H9 (cell line): ENCODE results near the gene LARGE1. TPM values are rescaled to one million over a fixed set of nuclear protein-coding genes. Genes with fewer than 3 reads are reported as not detected.
A peak's percentile ranks its signal among the peaks of the same experiment; 100 is the strongest.

Experiments
- DNase-seq: peaks from one replicate; pipeline ENCODE4 v3.0.0-alpha.2; 2017
- H2AFZ ChIP-seq: one replicate; pipeline ENCODE4 v1.6.1; 2013; ENCODE audit warnings: mild to moderate bottlenecking, low read length, control low read depth, moderate library complexity
- H2AK5ac ChIP-seq: 2 replicates; pipeline ENCODE4 v1.6.1; 2013; ENCODE audit warnings: low read length, control low read depth, mixed read lengths; ENCODE audit not compliant: insufficient read length
- H2BK120ac ChIP-seq: one replicate; pipeline ENCODE4 v1.6.1; 2013; ENCODE audit warnings: low read depth, mild to moderate bottlenecking, low read length, control low read depth, inconsistent platforms; ENCODE audit not compliant: poor library complexity, severe bottlenecking
- H2BK12ac ChIP-seq: 2 replicates; pipeline ENCODE4 v1.6.1; 2013; ENCODE audit warnings: low read length, control low read depth, mixed read lengths, low read depth; ENCODE audit not compliant: insufficient read length
- H2BK15ac ChIP-seq: 2 replicates; pipeline ENCODE4 v1.6.1; 2013; ENCODE audit warnings: low read depth, low read length, control low read depth
- H2BK20ac ChIP-seq: one replicate; pipeline ENCODE4 v1.6.1; 2013; ENCODE audit warnings: low read depth, mild to moderate bottlenecking, low read length, control low read depth, inconsistent platforms; ENCODE audit not compliant: poor library complexity, severe bottlenecking
- H2BK5ac ChIP-seq: 2 replicates; pipeline ENCODE4 v1.6.1; 2013; ENCODE audit warnings: low read length, control low read depth, mixed read lengths; ENCODE audit not compliant: insufficient read length
- H3K14ac ChIP-seq: 2 replicates; pipeline ENCODE4 v1.6.1; 2013; ENCODE audit warnings: low read length, control low read depth; ENCODE audit not compliant: insufficient read depth
- H3K18ac ChIP-seq: 2 replicates; pipeline ENCODE4 v1.6.1; 2013; ENCODE audit warnings: low read depth, mild to moderate bottlenecking, mixed read lengths, low read length, control low read depth; ENCODE audit not compliant: insufficient read length
- H3K23ac ChIP-seq: 2 replicates; pipeline ENCODE4 v1.6.1; 2013; ENCODE audit warnings: low read length, control low read depth, mixed read lengths, low read depth; ENCODE audit not compliant: insufficient read length
- H3K23me2 ChIP-seq: 2 replicates; pipeline ENCODE4 v1.6.1; 2013; ENCODE audit warnings: low read depth, mild to moderate bottlenecking, mixed read lengths, low read length, control low read depth; ENCODE audit not compliant: insufficient read length, poor library complexity, severe bottlenecking
- H3K27ac ChIP-seq: 2 replicates; pipeline ENCODE4 v1.5.1; 2013; ENCODE audit warnings: low read length, control low read depth, mixed read lengths, low read depth; ENCODE audit not compliant: insufficient read length
- H3K27me3 ChIP-seq: 2 replicates; pipeline ENCODE4 v1.6.1; 2013; ENCODE audit warnings: low read length, control low read depth, inconsistent platforms; ENCODE audit not compliant: insufficient read depth
- H3K4ac ChIP-seq: 2 replicates; pipeline ENCODE4 v1.6.1; 2013; ENCODE audit warnings: low read depth, mild to moderate bottlenecking, control low read depth, inconsistent platforms, low read length, moderate library complexity
- H3K4me1 ChIP-seq: 2 replicates; pipeline ENCODE4 v1.6.1; 2013; ENCODE audit warnings: low read length, control low read depth, inconsistent platforms; ENCODE audit not compliant: insufficient read depth
- H3K4me2 ChIP-seq: 2 replicates; pipeline ENCODE4 v1.6.1; 2013; ENCODE audit warnings: low read length, control low read depth, mixed read lengths; ENCODE audit not compliant: insufficient read length, insufficient read depth
- H3K56ac ChIP-seq: 2 replicates; pipeline ENCODE4 v1.6.1; 2013; ENCODE audit warnings: low read depth, mild to moderate bottlenecking, mixed read lengths, low read length, control low read depth; ENCODE audit not compliant: insufficient read length
- H3K79me1 ChIP-seq: 2 replicates; pipeline ENCODE4 v1.6.1; 2013; ENCODE audit warnings: low read depth, mild to moderate bottlenecking, moderate library complexity, low read length, control low read depth, inconsistent platforms; ENCODE audit not compliant: insufficient read depth, poor library complexity, severe bottlenecking
- H3K79me2 ChIP-seq: 2 replicates; pipeline ENCODE4 v1.6.1; 2013; ENCODE audit warnings: low read length, control low read depth, inconsistent platforms; ENCODE audit not compliant: insufficient read depth
- H3K9ac ChIP-seq: 2 replicates; pipeline ENCODE4 v1.6.1; 2013; ENCODE audit warnings: low read length, control low read depth, mixed read lengths; ENCODE audit not compliant: insufficient read length; ENCODE audit errors: extremely low read depth
- H3K9me3 ChIP-seq: one replicate; pipeline ENCODE4 v1.6.1; 2013; ENCODE audit warnings: low read depth, low read length, inconsistent platforms; ENCODE audit not compliant: control insufficient read depth
- H3T11ph ChIP-seq: one replicate; pipeline ENCODE4 v1.6.1; 2013; ENCODE audit warnings: mild to moderate bottlenecking, low read length, control low read depth, inconsistent platforms
- H4K20me1 ChIP-seq: one replicate; pipeline ENCODE4 v1.6.1; 2013; ENCODE audit not compliant: control insufficient read depth, insufficient read length, insufficient read depth
- H4K5ac ChIP-seq: 2 replicates; pipeline ENCODE4 v1.6.1; 2013; ENCODE audit warnings: low read depth, mild to moderate bottlenecking, mixed read lengths, low read length, control low read depth; ENCODE audit not compliant: insufficient read length
- H4K8ac ChIP-seq: replicated peaks from 2 replicates; pipeline ENCODE4 v1.6.1; 2013; ENCODE audit warnings: low read length, control low read depth, mixed read lengths, low read depth; ENCODE audit not compliant: insufficient read length
- H4K91ac ChIP-seq: 2 replicates; pipeline ENCODE4 v1.6.1; 2013; ENCODE audit warnings: low read depth, mild to moderate bottlenecking, moderate library complexity, mixed read lengths, low read length, control low read depth; ENCODE audit not compliant: insufficient read length
- H3K27ac Mint-ChIP-seq, 3 experiments: 2 replicates in 2 of 3; 3 replicates in 1 of 3; pipeline ENCODE4 v1.8.0; 2020 to 2021; ENCODE audit warnings: mixed read lengths in 3 of 3, mild to moderate bottlenecking in 1 of 3, moderate library complexity in 1 of 3
- H3K27me3 Mint-ChIP-seq: 2 replicates; pipeline ENCODE4 v1.8.0; 2021; ENCODE audit warnings: low read depth, mild to moderate bottlenecking, moderate library complexity, mixed read lengths
- H3K36me3 Mint-ChIP-seq, 3 experiments: 2 replicates in 2 of 3; 3 replicates in 1 of 3; pipeline ENCODE4 v1.8.0; 2020 to 2021; ENCODE audit warnings: low read depth in 3 of 3, mixed read lengths in 3 of 3; ENCODE audit not compliant: insufficient read depth in 1 of 3
- H3K4me1 Mint-ChIP-seq, 2 experiments: 2 replicates each; pipeline ENCODE4 v1.8.0; 2020; ENCODE audit warnings: mixed read lengths in 2 of 2
- H3K4me3 Mint-ChIP-seq, 2 experiments: 2 replicates in 1 of 2; 3 replicates in 1 of 2; pipeline ENCODE4 v1.8.0; 2020 to 2021; ENCODE audit warnings: mild to moderate bottlenecking in 2 of 2, mixed read lengths in 2 of 2, moderate library complexity in 1 of 2
- H3K9me3 Mint-ChIP-seq, 2 experiments: 2 replicates in 1 of 2; 3 replicates in 1 of 2; pipeline ENCODE4 v1.8.0; 2020; ENCODE audit warnings: mild to moderate bottlenecking in 2 of 2, mixed read lengths in 2 of 2, moderate library complexity in 1 of 2
- CTCF ChIP-seq: fragments of 200-600 bp; sonication (generic); conservative IDR thresholded peaks from 3 replicates; pipeline ENCODE4 v1.8.0; 2021; ENCODE audit warnings: antibody characterized with exemption, mild to moderate bottlenecking
- WGBS: extraction: QIAGEN DNeasy Blood & Tissue Kit; methylation state at CpG from one replicate; pipeline ENCODE4 v1.1.7; 2013; ENCODE audit warnings: missing lambda C conversion rate, low lambda C conversion rate, mixed read lengths; ENCODE audit not compliant: insufficient read length; ENCODE audit errors: extremely low coverage; 5-methylcytosine and 5-hydroxymethylcytosine counted together
- total RNA-seq: library from RNA; stranded (reverse); gene quantifications from 2 replicates; pipeline ENCODE4 v1.2.1, GENCODE V29; 2021

The LARGE1 gene
- total RNA-seq, 1 experiment from 2014 or later: 43.5 TPM

GRCh38 chr22:33737662-33738061 is 182.6 kb downstream of the LARGE1 start:
- H2AK5ac ChIP-seq: no peak overlapping the region
- Mint-ChIP-seq H3K36me3 (peaks cover 7 to 22% (median 21%) of the 10 kb centered on the region in 3 experiments), H3K27ac (peak overlapping the region in 2 of 3 experiments; percentile 81 to 93; a peak in 5 of 7 replicates), H3K4me3 (peak overlapping the region in 1 of 2 experiments; percentile 70; a peak in 3 of 5 replicates), H3K4me1 (peaks cover 53 to 69% of the 10 kb centered on the region in 2 experiments), H3K27me3 (no peaks in the 10 kb centered on the region; the same call in 1 of the 2 replicates), H3K9me3 (peaks cover 11 to 12% of the 10 kb centered on the region in 2 experiments; a peak in 3 of 5 replicates)
- H3K79me2 ChIP-seq: peaks cover 4% of the 10 kb centered on the region; the same call in 1 of the 2 replicates
- H2BK15ac ChIP-seq: no peak overlapping the region
- no peak overlapping the region for H3K4ac ChIP-seq
- H3K27me3 ChIP-seq: no peaks in the 10 kb centered on the region
- H3K9me3 ChIP-seq: no peaks in the 10 kb centered on the region
- H3K14ac ChIP-seq: no peak overlapping the region
- no peak overlapping the region for H3K27ac ChIP-seq
- no peak overlapping the region for H2BK20ac ChIP-seq
- H3T11ph ChIP-seq: no peak overlapping the region
- H3K56ac ChIP-seq: no peak overlapping the region
- H2BK12ac ChIP-seq: no peak overlapping the region
- H3K9ac ChIP-seq: no peak overlapping the region
- H4K8ac ChIP-seq: no peak overlapping the region
- no peak for TF ChIP-seq CTCF
- H3K23ac ChIP-seq: no peak overlapping the region
- no peak for DNase-seq
- peaks cover 10% of the 10 kb centered on the region; the same call in 1 of the 2 replicates for H3K4me1 ChIP-seq
- WGBS: no CpG with 5 or more reads among the region's 3 CpGs
- H2AFZ ChIP-seq: no peak overlapping the region
- no peaks in the 10 kb centered on the region for H4K20me1 ChIP-seq
- H4K5ac ChIP-seq: no peak overlapping the region
- no peak overlapping the region for H2BK5ac ChIP-seq
- H4K91ac ChIP-seq: no peak overlapping the region
- H3K4me2 ChIP-seq: no peak overlapping the region
- no peak overlapping the region for H3K18ac ChIP-seq
- no peaks in the 10 kb centered on the region for H3K23me2 ChIP-seq
- H3K79me1 ChIP-seq: no peaks in the 10 kb centered on the region
- H2BK120ac ChIP-seq: no peak overlapping the region
